SU-DHL-6 (cell line): ENCODE data around the gene PCDH12.

Source experiments
- H2AFZ ChIP-seq: fragments of 200-600 bp; sonication (generic); 2 replicates; pipeline ENCODE4 v1.6.1; 2014; ENCODE audit warnings: low read depth, mild to moderate bottlenecking, moderate library complexity, mixed read lengths, antibody characterized with exemption, low read length; ENCODE audit not compliant: severe bottlenecking
- H3F3A ChIP-seq: fragments of 200-600 bp; shearing (Covaris generic); 2 replicates; pipeline ENCODE4 v1.6.0; 2016; ENCODE audit warnings: antibody characterized with exemption, mild to moderate bottlenecking; ENCODE audit not compliant: insufficient read depth
- H3K27ac ChIP-seq: fragments of 200-600 bp; sonication (generic); 2 replicates; pipeline ENCODE4 v1.5.1; 2016; ENCODE audit warnings: low read depth, mild to moderate bottlenecking, low read length, moderate library complexity, mixed read lengths
- H3K27me3 ChIP-seq: fragments of 200-600 bp; sonication (generic), shearing (Covaris generic); 2 replicates; pipeline ENCODE4 v1.6.0; 2014; ENCODE audit warnings: mild to moderate bottlenecking, low read length
- H3K36me3 ChIP-seq: fragments of 200-600 bp; sonication (generic); 2 replicates; pipeline ENCODE4 v1.6.1; 2014; ENCODE audit warnings: mild to moderate bottlenecking, low read length, mixed read lengths
- H3K4me2 ChIP-seq: fragments of 300-600, 200-600 bp; shearing (Covaris generic), sonication (generic); 2 replicates; pipeline ENCODE4 v1.6.0; 2014; ENCODE audit warnings: low read length, low read depth, mild to moderate bottlenecking; ENCODE audit not compliant: poor library complexity, severe bottlenecking
- H3K4me3 ChIP-seq: fragments of 200-600 bp; sonication (generic); 2 replicates; pipeline ENCODE4 v1.5.1; 2014; ENCODE audit warnings: antibody characterized with exemption, low read length, mild to moderate bottlenecking, mixed read lengths; ENCODE audit not compliant: insufficient read depth, poor library complexity, severe bottlenecking
- H3K79me2 ChIP-seq: fragments of 200-600 bp; sonication (generic); 2 replicates; pipeline ENCODE4 v1.6.1; 2014; ENCODE audit warnings: mild to moderate bottlenecking, low read length, moderate library complexity; ENCODE audit not compliant: insufficient read depth
- H3K9ac ChIP-seq: fragments of 200-600 bp; sonication (generic); 2 replicates; pipeline ENCODE4 v1.7.0; 2014; ENCODE audit warnings: mild to moderate bottlenecking, low read length
- H3K9me2 ChIP-seq: fragments of 200-600 bp; sonication (generic); replicated peaks from 2 replicates; pipeline ENCODE4 v1.6.1; 2014; ENCODE audit warnings: low read length; ENCODE audit not compliant: insufficient read depth
- H3K9me3 ChIP-seq: fragments of 200-600 bp; sonication (generic); 2 replicates; pipeline ENCODE4 v1.6.1; 2014; ENCODE audit warnings: low read length, mixed read lengths; ENCODE audit not compliant: insufficient read depth
- H4K20me1 ChIP-seq: fragments of 200-600 bp; sonication (generic); 2 replicates; pipeline ENCODE4 v1.6.1; 2014; ENCODE audit warnings: low read depth, mild to moderate bottlenecking, antibody characterized with exemption, low read length, moderate library complexity, mixed read lengths
- EZH2phosphoT487 ChIP-seq: fragments of 200-600 bp; sonication (generic), shearing (Covaris generic); conservative IDR thresholded peaks from 2 replicates; pipeline ENCODE4 v1.6.1; 2018; ENCODE audit warnings: mild to moderate bottlenecking, antibody characterized with exemption, low read length, moderate library complexity, mixed read lengths
- TF ChIP-seq, protein P1 (sequence below): fragments of 200-600 bp; sonication (generic); IDR thresholded peaks from one replicate; pipeline ENCODE4 v1.5.1; 2017; ENCODE audit warnings: antibody characterized with exemption, mild to moderate bottlenecking, low read length, moderate library complexity; ENCODE audit not compliant: insufficient read depth, poor library complexity, severe bottlenecking

PCDH12 gene

DNA sequence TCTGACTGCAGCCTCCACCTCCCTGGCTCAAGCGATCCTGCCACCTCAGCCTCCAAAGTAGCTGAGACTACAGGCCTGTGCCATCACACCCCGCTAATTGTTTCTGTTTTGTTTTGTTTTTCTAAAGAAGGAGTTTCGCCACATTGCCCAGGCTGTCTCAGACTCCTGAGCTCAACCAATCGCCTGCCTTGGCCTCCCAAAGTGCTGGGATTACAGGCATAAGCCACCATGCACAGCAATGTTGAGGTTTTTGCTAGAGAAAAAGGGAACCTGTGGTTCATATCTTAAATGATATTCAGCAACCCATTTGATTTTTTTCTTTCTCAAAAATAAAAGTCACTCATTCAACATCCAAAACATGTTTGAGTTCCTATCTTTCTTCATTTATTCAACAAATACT, 54.7 kb downstream of the PCDH12 start:
- no peak overlapping the region for H3K9ac ChIP-seq
- H2AFZ ChIP-seq, result no peak overlapping the region
- TF ChIP-seq, protein P1, sequence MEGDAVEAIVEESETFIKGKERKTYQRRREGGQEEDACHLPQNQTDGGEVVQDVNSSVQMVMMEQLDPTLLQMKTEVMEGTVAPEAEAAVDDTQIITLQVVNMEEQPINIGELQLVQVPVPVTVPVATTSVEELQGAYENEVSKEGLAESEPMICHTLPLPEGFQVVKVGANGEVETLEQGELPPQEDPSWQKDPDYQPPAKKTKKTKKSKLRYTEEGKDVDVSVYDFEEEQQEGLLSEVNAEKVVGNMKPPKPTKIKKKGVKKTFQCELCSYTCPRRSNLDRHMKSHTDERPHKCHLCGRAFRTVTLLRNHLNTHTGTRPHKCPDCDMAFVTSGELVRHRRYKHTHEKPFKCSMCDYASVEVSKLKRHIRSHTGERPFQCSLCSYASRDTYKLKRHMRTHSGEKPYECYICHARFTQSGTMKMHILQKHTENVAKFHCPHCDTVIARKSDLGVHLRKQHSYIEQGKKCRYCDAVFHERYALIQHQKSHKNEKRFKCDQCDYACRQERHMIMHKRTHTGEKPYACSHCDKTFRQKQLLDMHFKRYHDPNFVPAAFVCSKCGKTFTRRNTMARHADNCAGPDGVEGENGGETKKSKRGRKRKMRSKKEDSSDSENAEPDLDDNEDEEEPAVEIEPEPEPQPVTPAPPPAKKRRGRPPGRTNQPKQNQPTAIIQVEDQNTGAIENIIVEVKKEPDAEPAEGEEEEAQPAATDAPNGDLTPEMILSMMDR, result no peak
- no peak for TF ChIP-seq EZH2phosphoT487
- no peaks in the 10 kb centered on the region for H3F3A ChIP-seq
- H3K27me3 ChIP-seq, result no peaks in the 10 kb centered on the region
- H4K20me1 ChIP-seq, result no peaks in the 10 kb centered on the region
- H3K36me3 ChIP-seq, result no peaks in the 10 kb centered on the region
- H3K79me2 ChIP-seq, result no peaks in the 10 kb centered on the region
- H3K4me3 ChIP-seq, result no peak overlapping the region
- H3K27ac ChIP-seq, result no peak overlapping the region
- peaks cover 7% of the 10 kb centered on the region; the same call in 1 of the 2 replicates for H3K9me3 ChIP-seq
- H3K9me2 ChIP-seq, result no peaks in the 10 kb centered on the region
- no peak overlapping the region for H3K4me2 ChIP-seq

DNA sequence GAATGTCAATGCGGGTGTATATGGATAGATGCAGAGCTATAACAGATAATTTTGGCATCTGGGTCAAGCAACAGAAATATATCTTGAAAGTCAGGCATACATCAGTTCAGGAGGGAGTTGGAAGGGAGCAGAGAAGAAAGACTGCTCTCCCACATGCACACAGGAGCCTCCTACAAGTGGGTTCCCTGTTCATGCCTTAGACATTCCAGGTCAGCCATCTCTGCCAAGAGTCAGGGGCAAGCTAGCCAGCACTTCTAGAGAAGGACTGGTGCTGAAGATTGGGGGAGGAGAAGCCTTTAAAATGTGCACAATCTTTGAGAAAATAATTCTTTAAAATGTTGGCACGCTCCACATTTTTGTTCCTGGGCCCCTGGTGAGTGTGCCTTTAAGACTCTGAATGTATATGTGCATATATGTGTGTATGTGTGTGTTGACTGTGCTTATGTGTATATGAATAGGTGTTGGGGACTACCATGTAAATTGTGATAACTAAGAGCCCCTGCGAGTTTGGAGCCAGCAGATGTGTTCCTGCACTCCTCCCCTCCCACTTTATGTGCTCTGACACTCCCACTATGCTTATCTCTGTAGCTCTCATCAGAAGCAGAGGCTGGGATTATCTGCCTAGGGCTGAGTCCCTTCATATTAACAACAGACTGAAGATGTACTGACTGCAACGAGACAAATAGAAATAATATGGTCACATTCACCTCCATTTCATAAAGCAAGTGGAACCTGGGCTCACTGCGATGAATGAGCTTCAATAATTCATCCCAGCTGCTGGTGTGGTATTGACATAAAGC, 55.8 kb downstream of the PCDH12 start:
- Histone ChIP-seq H3K27me3 (no peaks in the 10 kb centered on the region), H3K4me2 (no peak overlapping the region), H3K36me3 (no peaks in the 10 kb centered on the region), H3K9me3 (peaks cover 7% of the 10 kb centered on the region; the same call in 1 of the 2 replicates), H4K20me1 (no peaks in the 10 kb centered on the region), H3K9me2 (no peaks in the 10 kb centered on the region), H3K79me2 (no peaks in the 10 kb centered on the region), H3K4me3 (no peak overlapping the region), H2AFZ (no peak overlapping the region), H3F3A (no peaks in the 10 kb centered on the region), H3K9ac (no peak overlapping the region), H3K27ac (no peak overlapping the region)
- TF ChIP-seq, protein P1, result no peak
- TF ChIP-seq EZH2phosphoT487, result no peak

DNA sequence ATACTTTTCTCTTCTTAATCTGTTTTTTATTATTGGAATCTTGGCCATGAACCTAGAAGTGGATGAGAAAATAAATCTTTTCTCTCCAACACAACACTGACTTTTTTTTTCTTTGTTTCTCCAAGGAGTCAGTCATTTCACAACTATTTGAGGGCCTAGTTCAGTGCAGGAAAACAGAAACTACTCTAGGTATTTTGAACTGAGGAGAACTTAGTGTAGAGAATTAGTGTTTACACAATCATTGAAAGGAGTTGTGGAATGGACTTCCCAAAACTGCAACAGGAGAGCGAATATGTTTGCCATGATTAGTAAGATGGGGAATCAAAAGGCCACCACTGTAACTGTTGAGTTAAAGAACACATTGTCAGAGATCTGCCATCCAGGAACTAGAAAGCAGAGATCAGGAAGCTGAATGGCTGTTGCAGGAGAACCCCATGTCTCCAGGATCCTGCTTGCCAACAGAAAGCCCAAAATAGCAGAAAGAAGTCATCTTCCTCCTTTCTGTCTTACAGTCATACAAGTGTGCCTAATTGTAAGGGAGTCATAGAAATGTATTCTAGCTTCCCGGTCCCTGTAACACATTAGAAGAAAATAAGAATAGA, 59.5 kb downstream of the PCDH12 start:
- Histone ChIP-seq H2AFZ (no peak overlapping the region), H3F3A (no peaks in the 10 kb centered on the region), H3K9me3 (no peaks in the 10 kb centered on the region), H3K27ac (no peak overlapping the region), H3K36me3 (no peaks in the 10 kb centered on the region), H3K79me2 (no peaks in the 10 kb centered on the region), H3K9ac (no peak overlapping the region), H3K4me3 (no peak overlapping the region), H3K4me2 (no peak overlapping the region), H3K9me2 (no peaks in the 10 kb centered on the region), H4K20me1 (no peaks in the 10 kb centered on the region), H3K27me3 (no peaks in the 10 kb centered on the region)
- TF ChIP-seq, protein P1, result no peak
- TF ChIP-seq EZH2phosphoT487, result no peak
